GM03348 (cell line): ENCODE measurements around the gene IGF2BP2.
A peak's percentile ranks its signal among the peaks of the same experiment; 100 is the strongest.

Experiments
- DNase-seq: peaks from one replicate; pipeline ENCODE4 v3.0.0; 2012; ENCODE audit warnings: low spot score

The IGF2BP2 gene

GRCh38 chr3:185732782-185733181, 92.1 kb downstream of the IGF2BP2 start:
- peak; percentile 82 for DNase-seq

DNA sequence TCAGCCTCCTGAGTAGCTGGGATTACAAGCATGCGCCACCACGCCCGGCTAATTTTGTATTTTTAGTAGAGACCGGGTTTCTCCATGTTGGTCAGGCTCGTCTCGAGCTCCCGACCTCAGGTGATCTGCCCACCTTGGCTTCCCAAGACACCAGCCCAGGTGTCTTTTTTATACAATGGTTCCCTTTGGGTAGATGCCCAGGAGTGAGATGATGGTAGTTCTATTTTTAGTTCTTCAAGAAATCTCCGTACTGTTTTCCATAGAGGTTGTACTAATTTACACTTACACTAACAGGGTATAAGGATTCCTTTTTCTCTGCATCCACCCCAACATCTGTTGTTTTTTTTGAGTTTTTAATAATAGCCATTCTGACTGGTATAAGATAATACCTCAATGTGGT, 94.3 kb downstream of the IGF2BP2 start:
- DNase-seq = no peak

- peak; percentile 66 for DNase-seq
Observed at GRCh38 chr3:185729337-185730055, 95.3 kb downstream of the IGF2BP2 start.

DNA sequence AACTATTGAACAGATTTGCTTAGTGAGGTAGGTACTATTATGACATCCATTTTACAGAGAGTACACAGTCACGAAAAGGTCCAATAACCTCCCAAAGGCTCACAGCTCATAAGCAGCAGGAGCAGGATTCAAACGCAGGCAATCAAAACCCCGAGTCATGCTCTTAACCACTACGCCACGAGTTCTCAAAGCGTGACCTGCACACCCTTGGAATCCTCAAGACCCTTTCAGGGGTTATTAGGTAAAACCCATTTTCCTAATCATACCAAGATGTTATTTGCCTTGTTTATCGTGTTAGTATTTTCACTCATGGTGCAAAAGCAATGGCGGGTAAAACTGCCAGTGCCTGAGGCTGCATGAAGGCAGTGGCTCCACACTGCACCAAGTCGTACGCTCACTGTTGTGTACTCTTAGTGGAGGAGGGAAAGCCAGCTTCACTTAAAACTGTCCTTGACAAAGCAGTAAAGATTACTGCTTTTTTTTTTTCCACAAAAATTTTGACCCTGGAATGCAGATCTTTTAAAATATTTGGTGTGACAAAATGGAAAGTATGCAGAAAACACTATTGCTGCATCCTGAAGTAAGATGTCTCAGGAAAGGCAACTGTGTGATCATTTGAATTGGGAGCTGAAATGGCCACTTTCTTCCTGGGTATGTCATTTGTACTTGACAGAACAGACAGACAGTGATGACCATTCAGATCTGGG, 96.1 kb downstream of the IGF2BP2 start:
- peak; percentile 46 for DNase-seq

DNA sequence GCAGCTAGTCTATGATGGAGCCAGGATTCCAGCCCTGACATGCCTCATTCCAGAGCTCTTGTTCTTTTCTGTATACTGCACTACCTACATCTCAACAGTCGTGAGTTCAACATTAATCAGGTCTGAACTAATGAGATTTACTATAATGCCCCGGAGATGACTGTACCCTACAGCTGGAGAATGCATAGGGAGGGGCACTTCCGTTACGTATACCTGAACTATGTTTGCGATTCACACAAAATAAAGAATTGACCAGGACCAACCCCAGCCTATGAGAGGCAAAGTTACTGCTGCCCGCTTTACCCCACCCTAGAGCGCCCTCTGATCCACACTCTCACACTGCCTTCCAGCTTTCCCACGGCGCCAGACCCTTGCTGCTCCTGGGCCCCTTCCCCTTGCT, 97.0 kb downstream of the IGF2BP2 start:
- no peak for DNase-seq

DNA sequence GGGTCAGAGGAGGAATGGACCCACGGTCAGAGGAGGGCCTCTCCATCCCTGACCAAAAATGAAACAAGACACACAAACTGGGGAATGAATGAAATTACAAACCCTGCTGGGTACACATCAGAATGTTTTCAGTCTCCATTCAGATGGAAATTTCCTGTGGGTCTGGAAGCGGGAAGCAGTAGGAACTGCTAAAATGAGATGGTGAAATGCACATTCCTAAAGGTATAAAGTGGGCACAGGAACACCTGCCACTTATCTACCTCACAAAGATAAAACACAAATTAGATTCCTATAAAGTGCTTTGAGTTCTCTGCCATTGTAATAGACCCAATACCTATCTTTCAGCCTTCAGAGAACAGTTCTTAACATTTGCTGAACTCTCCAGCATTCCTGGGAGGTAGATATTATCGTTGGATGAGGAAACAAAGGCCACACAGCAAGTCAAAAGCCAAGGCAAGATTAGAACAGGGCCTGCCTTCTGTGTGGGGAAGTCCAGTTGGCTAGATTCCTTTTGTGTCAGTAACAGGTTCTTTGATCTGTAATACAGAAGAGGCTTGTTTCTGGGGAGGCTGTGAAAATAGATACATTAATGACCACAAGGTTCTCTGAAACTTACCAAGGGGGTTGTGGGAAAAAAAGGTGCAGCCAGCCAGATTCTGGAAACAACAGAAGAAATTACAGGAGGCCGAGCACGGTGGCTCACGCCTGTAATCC, 98.4 kb downstream of the IGF2BP2 start:
- no peak for DNase-seq

DNA sequence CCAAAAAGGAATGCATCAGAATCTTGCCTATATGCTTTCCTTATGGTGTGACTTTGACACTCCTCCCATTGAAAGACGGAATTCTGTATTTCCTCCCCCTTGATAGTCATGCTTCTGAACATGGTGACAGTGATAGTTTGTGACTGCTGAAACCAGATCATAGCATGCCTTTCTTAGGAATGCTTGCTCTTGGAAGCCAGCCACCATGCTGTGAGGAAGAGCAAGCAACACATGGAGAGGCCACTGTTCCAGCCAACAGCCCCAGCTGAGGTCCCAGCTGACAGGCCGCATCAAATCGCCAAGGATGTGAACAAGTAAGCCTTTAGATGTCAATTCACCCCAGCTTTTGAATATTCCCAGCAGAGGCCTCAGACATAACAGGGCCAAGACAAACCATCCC, 100.1 kb downstream of the IGF2BP2 start:
- DNase-seq = peak; percentile 43

DNA sequence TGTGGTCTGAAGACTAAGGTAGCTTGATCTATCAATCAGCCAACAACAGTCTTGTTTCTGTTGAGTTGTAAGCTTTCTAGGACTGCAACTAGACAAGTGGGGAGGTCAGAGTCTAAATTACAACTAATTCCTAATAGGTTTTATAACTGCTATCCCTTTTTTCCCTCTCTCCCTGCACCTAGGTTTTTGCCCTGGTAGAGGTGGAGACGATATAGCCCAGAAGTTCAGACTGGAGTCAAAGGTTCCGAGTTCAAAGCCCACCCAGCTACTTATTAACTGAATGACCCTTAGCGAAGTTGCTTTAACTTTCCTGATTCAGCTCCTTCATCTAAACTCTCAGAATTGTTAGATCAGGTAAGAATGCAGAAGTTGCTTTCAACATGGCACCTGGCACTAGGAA, 100.6 kb downstream of the IGF2BP2 start:
- DNase-seq = no peak

- DNase-seq = no peak
Observed at GRCh38 chr3:185722881-185723280, 102.0 kb downstream of the IGF2BP2 start.

- no peak for DNase-seq
Observed at GRCh38 chr3:185721970-185722369, 102.9 kb downstream of the IGF2BP2 start.

- no peak for DNase-seq
Observed at GRCh38 chr3:185720326-185720725, 104.5 kb downstream of the IGF2BP2 start.

DNA sequence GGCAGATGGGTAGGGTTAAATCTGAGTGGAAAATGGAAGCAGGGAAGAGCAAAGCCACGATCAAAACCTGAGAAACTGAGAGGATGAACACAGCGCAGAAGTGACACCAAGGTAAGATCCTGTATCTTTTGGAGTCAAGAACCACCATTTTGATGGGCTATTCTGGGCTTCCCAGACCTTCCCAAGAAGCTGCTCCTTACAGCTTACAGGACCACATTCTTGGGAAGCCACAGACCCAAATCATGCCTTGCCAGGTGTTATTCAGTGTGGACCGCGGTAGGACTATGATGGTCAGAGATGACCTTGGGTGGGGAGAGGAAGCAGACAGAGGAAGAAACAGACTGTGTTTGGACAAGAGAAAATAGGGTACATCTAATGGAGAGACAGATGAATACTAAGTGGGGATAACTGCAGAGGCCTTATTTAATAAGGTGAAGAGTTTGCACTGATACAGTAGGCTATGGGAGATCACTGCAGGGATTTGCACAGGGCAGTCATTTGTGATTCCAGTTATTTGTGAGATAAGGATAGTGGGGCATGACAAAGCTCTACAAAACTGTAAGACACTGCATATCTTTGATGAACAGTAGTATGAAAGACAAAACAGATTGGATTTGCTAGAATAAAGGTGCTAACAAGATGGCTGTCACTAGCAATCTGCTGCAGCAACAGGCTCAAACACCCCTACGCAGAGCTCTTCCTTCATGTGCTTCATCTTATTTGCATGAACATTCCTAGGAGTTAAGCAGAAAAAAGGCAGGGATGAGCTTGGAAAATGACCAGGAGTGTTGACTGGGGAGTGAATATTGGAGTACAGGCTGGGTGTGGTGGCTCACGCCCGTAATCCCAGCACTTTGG, 105.9 kb downstream of the IGF2BP2 start:
- no peak for DNase-seq

- DNase-seq = no peak
Observed at GRCh38 chr3:185717627-185718402, 107.0 kb downstream of the IGF2BP2 start.

DNA sequence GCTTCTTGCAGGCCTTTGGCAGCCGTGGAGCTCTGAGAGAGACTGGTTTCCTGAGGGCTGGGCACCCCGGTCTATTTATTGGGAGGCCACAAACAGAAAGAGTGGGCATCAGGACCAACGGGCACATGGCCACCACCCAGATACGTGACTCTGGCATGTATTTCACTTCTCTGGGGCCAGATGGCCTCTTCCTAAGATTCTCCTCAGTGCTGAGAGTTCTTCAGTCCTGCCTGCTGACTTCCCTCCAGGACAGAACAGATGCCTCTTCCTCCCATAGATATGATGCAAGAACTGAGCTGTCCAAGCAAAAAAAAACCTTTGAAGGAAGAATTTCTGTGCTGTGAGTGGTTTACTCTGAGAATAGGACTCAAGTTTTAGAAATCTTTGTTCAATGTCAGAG, 107.7 kb downstream of the IGF2BP2 start:
- DNase-seq = peak; percentile 86

DNA sequence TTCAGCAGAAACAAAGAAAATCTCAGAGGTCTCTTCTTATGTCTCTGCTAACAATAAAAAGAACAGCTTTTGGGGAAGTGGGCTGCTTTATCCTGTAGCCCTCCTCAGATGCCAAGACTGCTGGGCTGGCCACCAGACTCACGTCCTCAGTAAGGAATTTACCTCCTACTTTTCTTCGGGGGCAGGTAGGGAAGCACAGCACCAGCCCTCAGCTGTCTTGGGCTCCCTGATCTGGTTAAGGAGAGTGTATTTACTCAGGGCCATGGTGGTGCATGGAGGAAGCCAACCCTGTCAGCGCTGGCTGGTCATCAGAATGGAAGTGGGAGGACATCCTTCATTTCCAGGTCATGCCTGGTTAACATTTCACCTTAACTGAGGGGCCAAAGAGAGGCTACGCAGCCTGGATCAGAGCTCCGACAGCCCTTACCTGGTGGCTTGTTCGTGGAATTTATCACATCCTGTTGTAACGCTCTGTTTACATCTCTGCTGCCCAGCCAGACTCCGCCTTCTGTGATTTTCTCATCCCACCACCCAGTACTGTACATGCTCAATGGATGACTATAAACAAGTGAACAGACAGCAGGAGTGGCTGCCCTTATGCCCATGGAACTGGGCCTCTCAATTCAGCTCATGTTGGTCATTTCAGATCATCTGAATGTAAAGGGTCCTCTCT, 108.3 kb downstream of the IGF2BP2 start:
- DNase-seq = no peak

DNA sequence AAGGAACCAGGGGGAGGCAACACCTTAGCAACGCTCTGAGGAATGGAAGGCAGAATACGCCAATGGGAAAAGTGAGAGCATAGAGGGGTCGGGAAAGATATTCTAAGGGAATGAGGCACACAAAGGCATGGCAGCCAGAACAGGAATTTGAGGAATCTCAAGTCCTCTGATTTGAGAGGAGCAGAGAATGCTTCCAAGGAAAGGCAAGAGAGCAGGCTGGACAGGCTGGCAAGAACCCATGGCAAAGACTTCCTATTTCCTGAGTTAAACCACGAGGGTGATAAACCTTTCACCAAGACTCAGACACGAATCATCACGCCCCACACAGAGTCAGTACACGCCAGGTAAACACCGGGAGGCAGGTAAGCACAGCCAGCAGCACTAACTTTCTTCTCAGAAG, 109.8 kb downstream of the IGF2BP2 start:
- peak; percentile 74 for DNase-seq

GRCh38 chr3:185714085-185714484, 110.8 kb downstream of the IGF2BP2 start:
- no peak for DNase-seq

- DNase-seq = no peak
Observed at GRCh38 chr3:185713015-185713414, 111.8 kb downstream of the IGF2BP2 start.

GRCh38 chr3:185712337-185712736, 112.5 kb downstream of the IGF2BP2 start:
- no peak for DNase-seq

GRCh38 chr3:185711255-185711870, 113.5 kb downstream of the IGF2BP2 start:
- DNase-seq = peak; percentile 39
